Caco-2 (cell line): ENCODE results near the gene LRRC4C. TPM values are rescaled to one million over a fixed set of nuclear protein-coding genes. Genes with fewer than 3 reads are reported as not detected.

Experiments
- BruUV-seq: library from RNA; stranded (reverse); fragments of 400-500 nt; replicated peaks from 2 replicates; lab custom pipeline; 2021; lab: Mats Ljungman, UMichigan
- CTCF ChIA-PET: fragments of 300-600 bp; sonication (Branson Sonifier 250); formaldehyde crosslinking; loops from one replicate; lab custom pipeline; 2022; ENCODE audit warnings: antibody characterized with exemption; lab: Charles Lee
- POLR2A ChIA-PET: fragments of 300-600 bp; sonication (Branson Sonifier 250); formaldehyde crosslinking; loops from one replicate; lab custom pipeline; 2022; ENCODE audit warnings: antibody characterized with exemption; lab: Charles Lee
- DNase-seq, 2 experiments: peaks; one replicate each; pipeline versions ENCODE4 v3.0.0 to v3.0.0-alpha.2; 2020 to 2022
- H3K27me3 ChIP-seq: replicated peaks from 2 replicates; pipeline ENCODE4 v1.6.0; 2011; ENCODE audit warnings: low read length; ENCODE audit not compliant: control insufficient read depth, insufficient read depth
- H3K36me3 ChIP-seq: 2 replicates; pipeline ENCODE4 v1.5.1; 2011; ENCODE audit warnings: low read length; ENCODE audit not compliant: control insufficient read depth, insufficient read depth
- H3K4me1 ChIP-seq: fragments of 250-450 bp; sonication (Bioruptor Pico); 2 replicates; pipeline ENCODE4 v1.5.1; 2020; ENCODE audit warnings: mild to moderate bottlenecking
- H3K4me3 ChIP-seq: 2 replicates; pipeline ENCODE4 v1.5.1; 2011; ENCODE audit warnings: low read depth, mild to moderate bottlenecking, control low read depth, low read length
- H3K9me3 ChIP-seq: fragments of 250-450 bp; sonication (Bioruptor Pico); 2 replicates; pipeline ENCODE4 v1.5.1; 2020; ENCODE audit warnings: mild to moderate bottlenecking, moderate library complexity
- H3K27ac Mint-ChIP-seq: one replicate; pipeline ENCODE4 v1.8.0; 2022; ENCODE audit warnings: mixed read lengths; ENCODE audit not compliant: unreplicated experiment
- H3K27me3 Mint-ChIP-seq: one replicate; pipeline ENCODE4 v1.8.0; 2022; ENCODE audit warnings: mixed read lengths; ENCODE audit not compliant: insufficient read depth, unreplicated experiment
- H3K36me3 Mint-ChIP-seq: one replicate; pipeline ENCODE4 v1.8.0; 2022; ENCODE audit warnings: mild to moderate bottlenecking, mixed read lengths; ENCODE audit not compliant: insufficient read depth, unreplicated experiment
- H3K4me1 Mint-ChIP-seq: one replicate; pipeline ENCODE4 v1.8.0; 2022; ENCODE audit warnings: low read depth, mixed read lengths; ENCODE audit not compliant: unreplicated experiment
- H3K4me3 Mint-ChIP-seq: one replicate; pipeline ENCODE4 v1.8.0; 2022; ENCODE audit warnings: mild to moderate bottlenecking, moderate library complexity, mixed read lengths; ENCODE audit not compliant: unreplicated experiment
- H3K9me3 Mint-ChIP-seq: one replicate; pipeline ENCODE4 v1.8.0; 2022; ENCODE audit warnings: mixed read lengths; ENCODE audit not compliant: unreplicated experiment
- intact Hi-C: fragments of 100-400 bp; cut with micrococcal nuclease; formaldehyde crosslinking; loops from one replicate; pipeline ENCODE4 v1.10.0; 2022; ENCODE audit not compliant: unreplicated experiment
- total RNA-seq: library from RNA; stranded (reverse); gene quantifications from 2 replicates; pipeline ENCODE4 v1.2.3, GENCODE V29; 2022
- TF ChIP-seq, protein P1 (sequence below), 2 experiments: fragments of 200-600 bp in 1 of 2; IDR thresholded peaks; 1 replicate in 1 of 2; 2 replicates in 1 of 2; pipeline versions ENCODE4 v1.5.1 to v1.8.0; 2011 to 2022; ENCODE audit warnings: antibody characterized with exemption in 1 of 2, control low read depth in 1 of 2, inconsistent platforms in 1 of 2, low read depth in 1 of 2, low read length in 1 of 2, mild to moderate bottlenecking in 1 of 2, moderate library complexity in 1 of 2; ENCODE audit not compliant: insufficient read depth in 1 of 2, severe bottlenecking in 1 of 2, unreplicated experiment in 1 of 2

The LRRC4C gene
- total RNA-seq, 1 experiment from 2014 or later = not detected

DNA sequence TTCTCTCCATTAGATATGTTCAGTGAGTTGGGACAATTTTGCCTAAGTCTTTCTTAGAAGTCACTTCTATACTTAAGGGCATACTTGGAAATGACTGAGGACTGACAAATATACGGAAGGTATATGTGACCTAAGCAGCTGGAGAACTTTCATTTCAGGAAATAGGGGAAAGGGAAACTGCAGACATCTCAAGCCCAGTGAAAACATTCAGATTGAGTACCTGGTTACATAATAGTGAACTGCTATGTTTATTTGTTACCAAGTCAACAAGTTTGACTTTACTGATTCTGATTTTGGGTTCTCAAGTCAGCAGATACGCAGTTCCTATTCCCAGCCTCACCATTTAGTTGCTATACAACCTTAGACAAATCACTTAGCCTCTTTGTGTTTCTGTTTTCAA, 1173.9 kb downstream of the LRRC4C start:
- POLR2A ChIA-PET = no interaction called here
- H3K27me3 ChIP-seq = no peaks in the 10 kb centered on the region
- no peaks in the 10 kb centered on the region for H3K4me1 Mint-ChIP-seq

DNA sequence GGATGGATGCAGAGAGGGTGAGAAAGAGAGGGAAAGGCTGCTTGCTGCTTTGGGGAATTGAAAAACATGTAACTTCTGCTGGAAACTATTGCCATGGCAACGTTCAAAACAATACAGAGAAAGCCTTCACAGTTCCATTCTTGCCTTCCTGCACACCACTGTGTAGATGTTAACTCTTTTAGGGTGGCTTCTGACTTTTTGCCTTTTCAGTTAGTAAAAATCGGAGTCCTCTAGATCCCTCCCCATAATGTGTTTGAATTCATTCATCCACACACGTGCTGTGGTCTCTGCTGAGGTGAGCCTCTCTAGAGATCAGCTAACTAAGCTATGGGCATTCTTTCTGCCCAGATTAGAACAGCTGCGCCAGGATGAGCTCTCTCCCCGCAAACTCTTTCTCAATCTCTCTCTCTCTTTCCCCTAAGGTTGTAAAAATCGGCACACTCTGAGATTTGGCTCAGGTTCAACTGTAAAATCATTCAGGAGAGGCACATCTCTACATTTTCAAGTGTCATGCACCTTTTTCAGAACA, 1178.3 kb downstream of the LRRC4C start:
- Mint-ChIP-seq H3K27ac (no peak overlapping the region), H3K27me3 (peaks cover 19% of the 10 kb centered on the region), H3K36me3 (no peaks in the 10 kb centered on the region), H3K4me3 (no peak overlapping the region), H3K9me3 (no peaks in the 10 kb centered on the region), H3K4me1 (no peaks in the 10 kb centered on the region)
- no peaks in the 10 kb centered on the region for H3K27me3 ChIP-seq
- no peak for DNase-seq
- no peak overlapping the region for H3K4me3 ChIP-seq
- no peaks in the 10 kb centered on the region for H3K4me1 ChIP-seq
- no TSS peak for BruUV-seq
- no peaks in the 10 kb centered on the region for H3K9me3 ChIP-seq
- ChIA-PET CTCF (interaction anchor here (1.7 kb wide), 1 partner anchor 13 kb away, joined by 4 read pairs; no protein-coding TSS in a partner anchor), POLR2A (no interaction called here)
- H3K36me3 ChIP-seq = no peaks in the 10 kb centered on the region
- TF ChIP-seq, protein P1, sequence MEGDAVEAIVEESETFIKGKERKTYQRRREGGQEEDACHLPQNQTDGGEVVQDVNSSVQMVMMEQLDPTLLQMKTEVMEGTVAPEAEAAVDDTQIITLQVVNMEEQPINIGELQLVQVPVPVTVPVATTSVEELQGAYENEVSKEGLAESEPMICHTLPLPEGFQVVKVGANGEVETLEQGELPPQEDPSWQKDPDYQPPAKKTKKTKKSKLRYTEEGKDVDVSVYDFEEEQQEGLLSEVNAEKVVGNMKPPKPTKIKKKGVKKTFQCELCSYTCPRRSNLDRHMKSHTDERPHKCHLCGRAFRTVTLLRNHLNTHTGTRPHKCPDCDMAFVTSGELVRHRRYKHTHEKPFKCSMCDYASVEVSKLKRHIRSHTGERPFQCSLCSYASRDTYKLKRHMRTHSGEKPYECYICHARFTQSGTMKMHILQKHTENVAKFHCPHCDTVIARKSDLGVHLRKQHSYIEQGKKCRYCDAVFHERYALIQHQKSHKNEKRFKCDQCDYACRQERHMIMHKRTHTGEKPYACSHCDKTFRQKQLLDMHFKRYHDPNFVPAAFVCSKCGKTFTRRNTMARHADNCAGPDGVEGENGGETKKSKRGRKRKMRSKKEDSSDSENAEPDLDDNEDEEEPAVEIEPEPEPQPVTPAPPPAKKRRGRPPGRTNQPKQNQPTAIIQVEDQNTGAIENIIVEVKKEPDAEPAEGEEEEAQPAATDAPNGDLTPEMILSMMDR (IDR thresholded peaks at IDR 0.05; ENCODE audit: insufficient read depth in 1 of 2, low read depth in 1 of 2, low read length in 1 of 2, severe bottlenecking in 1 of 2, unreplicated experiment in 1 of 2) = no peak
- intact Hi-C loops = no loop called here

More for the DNA sequence above, 1173.9 kb downstream of the LRRC4C start:
- DNase-seq = no peak
- no peak overlapping the region for H3K27ac Mint-ChIP-seq
- CTCF ChIA-PET = no interaction called here
- intact Hi-C loops = no loop called here
- no peak overlapping the region for H3K4me3 Mint-ChIP-seq
- BruUV-seq = no TSS peak
- H3K9me3 Mint-ChIP-seq = no peaks in the 10 kb centered on the region
- H3K4me1 ChIP-seq = no peaks in the 10 kb centered on the region
- H3K36me3 ChIP-seq = no peaks in the 10 kb centered on the region
- H3K4me3 ChIP-seq = no peak overlapping the region
- H3K9me3 ChIP-seq = no peaks in the 10 kb centered on the region
- TF ChIP-seq, protein P1 (IDR thresholded peaks at IDR 0.05; ENCODE audit: insufficient read depth in 1 of 2, low read depth in 1 of 2, low read length in 1 of 2, severe bottlenecking in 1 of 2, unreplicated experiment in 1 of 2) = no peak
- no peaks in the 10 kb centered on the region for H3K36me3 Mint-ChIP-seq
- H3K27me3 Mint-ChIP-seq = peaks cover 16% of the 10 kb centered on the region

DNA sequence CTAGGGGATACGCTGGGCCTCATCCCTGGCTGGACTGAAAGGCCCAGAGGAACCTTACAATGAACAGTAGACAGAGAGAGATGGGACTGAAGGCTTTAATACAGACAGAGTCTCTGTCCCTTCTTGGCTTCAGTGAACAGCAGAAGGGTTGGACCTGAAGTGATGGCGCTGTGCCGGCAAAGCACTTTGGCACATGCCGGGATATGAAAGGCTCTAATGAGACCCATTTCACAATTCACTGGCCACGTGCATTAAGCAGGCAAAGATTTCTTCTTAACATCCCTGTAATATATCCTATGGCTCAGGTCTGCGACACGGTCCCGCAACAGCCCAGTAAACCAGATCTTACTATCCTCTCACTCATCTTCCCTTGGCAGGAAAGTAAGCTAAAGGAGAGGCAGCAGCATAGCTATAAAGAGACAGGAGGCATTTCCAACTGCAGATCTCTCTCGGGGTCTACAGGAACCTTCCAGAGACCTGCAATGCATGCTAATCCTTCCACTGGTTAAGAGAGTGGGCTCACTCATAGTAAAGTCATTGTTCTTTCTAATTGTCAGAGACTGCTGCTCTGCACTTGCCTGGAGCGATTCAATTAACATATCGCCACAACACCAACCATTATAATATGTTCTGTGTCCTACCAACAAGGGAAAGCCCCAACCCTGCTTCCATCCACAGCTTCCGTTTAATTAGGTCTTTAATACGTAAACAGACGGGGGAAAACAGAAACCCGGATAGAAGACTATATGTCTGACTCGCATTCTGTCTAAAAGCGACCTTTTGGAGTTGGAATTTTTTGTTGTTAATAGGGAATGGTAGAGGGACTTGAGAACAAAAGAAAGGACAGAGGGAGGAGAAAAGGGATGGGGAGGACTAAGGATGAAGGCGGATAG, 1179.0 kb downstream of the LRRC4C start:
- no TSS peak for BruUV-seq
- no peaks in the 10 kb centered on the region for H3K9me3 Mint-ChIP-seq
- TF ChIP-seq, protein P1 (IDR thresholded peaks at IDR 0.05; ENCODE audit: insufficient read depth in 1 of 2, low read depth in 1 of 2, low read length in 1 of 2, severe bottlenecking in 1 of 2, unreplicated experiment in 1 of 2) = no peak
- ChIA-PET POLR2A (no interaction called here), CTCF (interaction anchor here (1.7 kb wide), 1 partner anchor 13 kb away, joined by 4 read pairs; no protein-coding TSS in a partner anchor)
- Histone ChIP-seq H3K36me3 (no peaks in the 10 kb centered on the region), H3K27me3 (no peaks in the 10 kb centered on the region), H3K4me1 (no peaks in the 10 kb centered on the region), H3K4me3 (no peak overlapping the region), H3K9me3 (no peaks in the 10 kb centered on the region)
- intact Hi-C loops = no loop called here
- H3K4me3 Mint-ChIP-seq = no peak overlapping the region
- H3K36me3 Mint-ChIP-seq = no peaks in the 10 kb centered on the region
- DNase-seq = no peak
- peaks cover 19% of the 10 kb centered on the region for H3K27me3 Mint-ChIP-seq
- H3K27ac Mint-ChIP-seq = no peak overlapping the region
- no peaks in the 10 kb centered on the region for H3K4me1 Mint-ChIP-seq
